Measurements from ENCODE around the gene INSYN2B.

DNA sequence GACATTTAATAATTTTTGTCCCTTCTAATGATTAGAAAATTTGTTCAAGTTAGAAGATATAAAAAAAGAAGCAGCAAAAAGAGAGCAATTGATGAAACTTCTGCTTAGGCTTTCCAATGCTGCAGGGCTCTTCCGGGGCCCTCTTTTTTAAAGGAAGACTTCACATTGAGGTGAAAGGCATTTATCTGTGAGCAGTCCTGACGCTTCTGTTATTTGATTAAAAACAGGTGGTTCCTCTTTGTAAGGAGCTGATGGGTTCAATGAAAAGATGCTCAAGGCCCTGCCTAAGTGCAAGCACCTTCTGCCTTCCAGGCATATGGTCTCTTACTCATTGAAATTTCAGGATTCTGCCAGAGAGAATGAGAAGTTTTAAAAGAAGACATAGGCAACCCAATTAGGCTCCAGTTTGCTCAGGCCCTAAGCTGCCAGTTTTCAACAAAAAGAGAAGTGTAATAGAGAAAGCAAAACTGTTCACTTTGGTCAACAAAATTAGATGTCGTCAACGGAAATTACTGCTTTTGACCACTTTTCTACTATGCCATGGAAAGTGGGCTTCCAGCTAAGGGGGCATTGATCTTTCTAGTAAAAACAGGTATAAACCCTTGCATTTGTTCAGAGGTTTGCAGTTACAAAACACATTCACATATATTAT is 100.2 kb downstream of the INSYN2B start:
- TF ChIP-seq CTCF (IDR thresholded peaks at IDR 0.05): no peak
- TF ChIP-seq POLR2A (IDR thresholded peaks at IDR 0.05): no peak

All from heart left ventricle (tissue), 13 donors.